ENCODE measurements around the gene RTN4R.
"Not testable (repeated sequence)": the region's sequence is repeated elsewhere in the genome, so short reads cannot be mapped to it uniquely, and the experiment has no call there.

The RTN4R gene

DNA sequence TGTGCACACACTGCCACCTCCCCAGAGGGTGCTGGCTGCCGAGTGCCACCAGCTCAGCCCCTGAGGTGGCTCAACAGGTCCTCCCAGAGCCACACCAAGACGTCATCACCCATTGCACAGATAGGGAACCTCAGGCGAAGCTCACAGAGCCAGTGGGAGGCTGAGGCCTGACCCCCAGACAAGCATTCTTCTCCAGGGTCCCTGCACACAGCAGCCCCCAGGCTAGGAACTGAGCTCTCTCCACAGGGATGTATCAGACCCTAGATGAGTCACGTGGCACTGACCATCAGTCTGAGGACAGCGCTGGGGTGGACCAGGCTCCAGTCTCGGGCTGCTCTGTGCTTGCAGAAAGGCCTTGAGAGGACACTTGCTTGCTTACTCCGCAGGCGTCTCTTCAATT, 1.6 kb upstream of the RTN4R start:
- not testable (repeated sequence) for DNase-seq

DNA sequence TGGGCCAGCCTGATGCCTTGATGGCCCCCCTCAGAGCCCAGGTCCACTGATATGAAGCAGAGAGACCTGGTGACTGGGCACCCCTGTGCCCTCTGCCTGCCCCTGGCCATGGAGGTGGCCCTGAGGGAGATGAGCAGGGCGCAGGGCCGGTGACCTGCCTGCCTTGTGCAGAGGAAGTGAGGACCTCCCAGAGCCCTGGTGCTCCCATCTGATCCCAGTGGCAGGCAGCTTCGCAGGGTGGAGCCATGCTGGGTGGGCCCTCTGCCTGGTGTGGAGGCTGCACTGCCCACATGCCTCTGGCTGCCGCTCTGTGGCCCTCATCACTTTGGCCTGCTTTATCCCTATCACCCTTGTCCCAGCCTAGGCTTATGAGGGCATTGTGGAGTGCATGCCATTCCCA, 1.1 kb upstream of the RTN4R start:
- not testable (repeated sequence) for DNase-seq

DNA sequence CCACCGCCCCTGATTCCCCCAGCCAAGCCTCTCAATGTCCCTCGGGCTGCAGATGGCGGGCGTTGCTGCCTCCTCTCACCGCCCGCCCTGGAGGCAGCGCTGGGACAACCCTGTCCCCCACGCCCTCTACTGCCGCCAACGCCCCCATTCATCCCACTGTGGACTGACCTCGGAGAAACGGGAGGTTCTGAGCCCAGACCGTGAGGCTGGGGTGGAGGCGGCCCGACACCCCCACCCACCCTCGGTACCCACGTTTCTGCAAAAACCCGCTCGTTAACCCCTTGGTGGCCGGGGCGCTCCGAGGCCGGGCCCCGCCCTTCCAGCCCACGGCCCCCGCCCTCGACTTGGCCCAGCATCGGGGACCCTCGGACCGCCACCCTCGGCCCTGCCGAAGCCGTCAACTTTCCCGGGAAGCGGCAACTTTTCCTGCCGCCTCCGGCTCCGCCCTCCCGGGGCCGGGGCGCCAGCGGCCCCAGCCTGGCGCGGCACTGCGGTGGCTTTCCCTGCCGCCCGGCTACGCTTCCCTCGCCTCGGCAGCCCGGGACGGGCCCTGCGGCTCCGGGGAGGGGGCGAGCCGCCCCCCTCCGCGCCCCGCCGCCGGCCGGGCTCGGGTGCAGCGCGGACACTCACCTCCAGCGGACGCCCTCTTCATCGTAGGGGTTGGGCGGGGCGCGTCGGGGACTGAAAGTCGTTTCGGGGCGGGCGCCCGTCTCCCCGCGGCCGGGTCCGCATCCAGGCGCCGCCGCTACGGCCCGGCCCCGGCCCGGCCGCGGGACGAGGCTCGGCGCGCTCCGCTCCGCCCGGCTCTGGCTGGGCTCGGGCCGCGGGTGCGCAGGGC, 458 bp downstream of the RTN4R start:
- no peak for DNase-seq

DNA sequence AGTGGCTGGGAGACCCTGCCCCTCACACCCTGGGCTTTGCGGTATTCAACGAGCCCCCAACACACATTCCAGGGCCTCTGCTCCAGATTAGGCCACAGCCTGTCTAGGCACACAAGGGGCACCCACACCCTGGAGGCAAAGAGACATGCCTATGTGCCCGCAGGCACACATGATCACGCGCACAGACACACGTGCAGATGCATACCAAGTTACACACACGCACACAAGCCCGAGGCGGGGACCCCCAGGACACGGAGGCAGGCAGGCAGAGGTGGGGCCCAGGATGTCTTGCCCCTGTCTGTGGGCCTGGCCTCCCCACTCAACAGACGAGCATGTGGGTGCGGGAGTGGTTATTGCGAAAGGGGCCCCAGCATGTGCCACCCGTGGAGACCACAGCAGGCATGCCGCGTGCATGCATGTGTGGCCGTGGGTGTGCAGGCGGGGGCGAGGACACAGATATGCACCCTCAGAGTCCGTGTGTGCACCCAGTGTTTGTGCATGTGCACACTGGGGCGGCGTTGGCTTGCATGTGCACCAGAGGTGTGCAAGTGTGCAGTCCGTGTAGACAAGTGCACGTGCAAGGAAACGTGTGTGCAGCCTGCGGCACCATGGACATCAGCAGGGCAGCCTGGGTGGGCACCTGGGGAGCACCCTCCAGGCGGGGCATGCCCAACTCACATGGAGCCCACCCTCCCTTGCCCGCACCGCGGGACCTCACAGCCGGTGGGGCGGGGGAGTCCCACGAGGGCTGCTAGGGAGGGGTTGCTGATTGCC, 1.3 kb downstream of the RTN4R start:
- DNase-seq = not testable (repeated sequence)

DNA sequence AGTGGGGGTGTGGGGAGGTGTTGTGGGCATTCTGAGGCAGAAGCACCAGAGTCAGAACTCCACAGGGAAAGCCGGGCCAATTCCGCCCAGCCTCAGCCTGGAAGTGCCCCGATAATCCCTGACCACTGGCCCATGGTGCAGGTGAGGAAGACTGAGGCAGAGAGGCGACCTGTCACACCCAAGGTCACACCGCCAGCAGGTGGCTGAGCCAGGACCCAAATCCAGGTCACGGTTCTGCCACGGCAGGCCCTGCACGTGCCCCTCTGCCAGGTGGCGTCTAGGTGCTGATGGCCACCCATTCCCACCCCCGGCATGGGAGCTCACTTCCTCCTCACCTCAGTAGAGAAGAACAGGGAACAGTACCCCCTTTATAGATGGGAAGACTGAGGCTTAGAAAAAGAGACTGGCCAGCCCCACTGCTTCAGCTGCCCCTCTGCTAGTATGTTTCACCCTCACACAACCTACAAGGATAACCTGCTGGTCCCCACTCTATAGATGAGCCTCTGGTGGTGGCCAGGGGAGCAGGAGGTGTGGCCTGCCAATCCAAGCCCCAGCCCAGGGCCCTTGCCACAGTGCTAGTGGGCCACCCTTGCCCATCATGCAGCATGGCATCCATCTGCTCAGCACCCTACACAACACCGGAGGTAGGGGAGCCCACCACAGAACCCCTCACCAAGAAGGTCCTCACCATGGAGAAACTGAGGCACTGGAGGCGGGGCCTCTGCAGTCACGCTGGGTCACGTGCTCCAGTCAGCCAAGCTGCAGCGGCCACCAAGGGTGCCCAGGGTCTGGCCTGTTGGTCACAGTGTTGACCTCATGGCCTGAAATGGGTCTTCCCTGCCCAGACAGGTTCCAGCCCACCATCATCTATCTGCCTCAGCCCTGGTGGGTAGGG, 2.1 kb downstream of the RTN4R start:
- not testable (repeated sequence) for DNase-seq

DNA sequence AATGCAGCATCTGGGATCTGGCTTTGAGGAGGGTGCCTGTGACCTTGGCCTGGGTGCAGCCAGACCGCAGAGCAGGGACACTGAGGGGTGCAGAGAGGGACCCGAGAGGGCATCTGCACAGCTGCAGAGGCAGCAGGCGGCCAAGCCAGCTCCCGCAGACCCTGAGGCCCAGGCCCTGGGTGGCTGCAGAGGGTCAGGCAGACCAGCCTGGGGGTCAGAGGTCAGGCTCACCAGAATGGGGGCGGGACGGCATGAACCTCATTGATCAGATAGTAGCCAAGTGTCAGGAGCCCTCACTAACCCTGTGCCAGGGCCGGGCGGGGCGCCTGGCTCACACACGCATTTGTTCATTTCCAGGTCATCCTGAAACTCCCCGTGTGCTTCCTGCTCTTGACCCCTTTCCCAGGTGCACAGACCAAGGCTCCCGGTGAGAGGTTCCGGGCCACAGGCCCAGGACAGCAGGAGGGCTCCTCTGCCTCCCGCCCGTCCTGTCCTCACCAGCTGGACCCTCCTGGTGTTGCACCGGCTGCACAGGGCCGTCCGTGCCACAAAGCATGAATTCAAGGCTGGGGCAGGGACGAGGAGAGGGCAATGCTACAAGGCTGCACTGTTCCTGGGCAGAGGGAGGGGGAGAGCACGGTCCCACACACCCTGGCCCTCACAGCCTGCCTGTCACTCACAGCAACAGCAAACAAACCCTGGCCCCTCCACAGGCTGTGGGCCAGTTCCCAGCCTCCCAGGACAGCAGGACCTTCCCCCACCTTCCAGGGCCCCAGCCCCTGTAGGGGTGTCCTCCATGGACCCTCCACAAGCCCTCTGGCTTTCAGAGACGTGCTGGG, 3.3 kb downstream of the RTN4R start:
- no peak for DNase-seq

DNA sequence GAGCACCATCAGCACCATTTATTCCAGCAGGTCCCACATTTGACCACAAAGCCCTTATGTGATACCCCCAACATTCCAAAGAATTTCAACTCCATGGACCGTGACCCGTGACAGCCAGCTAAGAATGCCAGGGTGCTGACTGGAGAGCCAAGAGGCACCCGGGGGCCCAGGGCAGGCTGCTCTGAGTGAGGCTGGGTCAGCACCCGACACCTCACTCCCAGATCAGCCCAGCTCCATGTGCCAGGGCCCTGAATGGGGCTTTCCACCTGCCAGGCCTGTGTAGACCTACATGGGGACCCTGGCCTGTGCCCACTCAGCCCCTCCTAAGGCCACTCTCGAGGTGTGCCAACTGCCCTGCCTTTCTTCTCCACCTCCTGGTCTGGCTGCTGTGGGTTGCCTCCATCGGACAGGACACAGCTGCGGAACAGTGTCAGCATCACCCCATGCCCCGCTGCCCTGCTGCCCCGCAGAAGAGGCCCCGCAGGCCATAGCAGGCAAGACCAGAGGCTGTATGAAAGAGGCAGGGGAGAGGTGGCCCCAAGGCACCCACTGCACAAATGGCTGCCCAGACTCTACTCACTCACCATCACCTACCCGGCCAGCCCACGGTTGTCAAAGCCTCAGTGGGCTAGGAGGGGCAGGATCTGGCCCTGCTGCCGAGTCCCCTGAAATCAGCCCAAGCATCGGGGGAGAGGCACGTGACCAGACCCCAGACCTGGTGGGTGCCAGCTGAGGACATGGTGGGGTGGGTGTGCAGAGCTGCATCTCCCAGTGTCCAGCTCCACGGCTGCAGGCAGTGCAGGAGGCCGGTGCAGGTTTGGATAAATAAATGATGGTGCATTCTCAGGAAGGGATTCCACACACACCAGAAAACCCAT, 4.5 kb downstream of the RTN4R start:
- DNase-seq = not testable (repeated sequence)

DNA sequence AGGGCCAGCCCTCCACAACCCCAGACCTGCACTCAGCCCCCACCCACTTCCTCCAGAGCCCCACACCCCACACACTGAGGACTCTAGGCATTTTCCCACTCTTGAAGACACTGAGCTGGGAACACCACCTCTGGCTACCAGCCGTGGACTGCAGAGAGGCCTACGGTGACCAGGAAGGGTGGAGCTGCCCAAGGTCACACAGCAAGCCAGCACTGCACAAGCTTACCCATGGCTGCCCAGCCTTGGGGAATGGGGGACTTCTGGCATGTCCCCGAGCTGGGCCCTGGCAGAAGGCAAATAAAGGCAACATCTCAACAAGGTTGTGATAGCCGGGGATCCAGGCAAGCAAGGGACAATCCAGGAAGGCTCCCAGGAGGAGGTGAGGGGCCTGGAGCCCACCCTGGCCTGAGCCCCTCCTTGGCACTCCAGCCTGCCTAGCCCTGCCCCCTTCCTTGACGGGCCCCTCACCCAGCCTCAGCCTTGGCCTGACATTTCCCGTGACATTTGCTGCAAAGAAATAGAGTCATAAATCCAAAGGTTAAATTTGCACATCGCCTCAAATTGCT, 5.5 kb downstream of the RTN4R start:
- no peak for DNase-seq

DNA sequence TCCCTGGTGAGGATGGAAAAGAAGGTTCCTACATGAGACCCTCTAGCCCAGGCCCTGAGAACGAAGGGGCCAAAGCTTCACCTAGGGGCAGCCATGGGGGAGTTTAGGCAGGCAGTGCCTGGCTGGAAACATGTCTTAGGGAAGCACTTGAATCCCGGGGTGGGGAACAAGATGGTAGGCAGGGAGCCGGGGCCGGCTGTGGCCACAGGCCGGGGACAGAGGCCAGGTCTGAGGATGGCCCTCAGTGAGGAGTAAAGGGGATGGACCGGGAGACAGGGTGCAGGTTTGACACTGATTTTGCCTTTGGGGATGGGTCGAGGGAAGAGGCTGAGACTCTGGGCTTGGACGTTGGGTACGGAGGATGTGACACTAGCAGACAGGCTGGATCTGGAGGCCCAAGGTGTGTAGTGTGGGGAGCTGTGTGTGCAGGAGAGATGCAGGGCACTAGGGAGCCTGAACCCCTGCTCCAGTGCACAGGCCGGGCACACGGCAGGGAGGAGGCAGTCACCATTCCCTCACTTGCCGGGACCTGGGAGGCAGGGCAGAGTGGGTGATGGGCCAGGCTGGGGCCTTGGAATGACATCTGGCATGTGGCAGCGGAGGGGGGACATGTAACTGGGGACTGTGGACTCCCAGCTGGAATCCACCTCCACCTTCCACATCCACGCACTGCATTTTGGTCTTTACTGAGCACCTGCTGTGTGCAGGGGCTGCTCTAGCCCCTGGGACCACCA, 6.1 kb downstream of the RTN4R start:
- DNase-seq = no peak

DNA sequence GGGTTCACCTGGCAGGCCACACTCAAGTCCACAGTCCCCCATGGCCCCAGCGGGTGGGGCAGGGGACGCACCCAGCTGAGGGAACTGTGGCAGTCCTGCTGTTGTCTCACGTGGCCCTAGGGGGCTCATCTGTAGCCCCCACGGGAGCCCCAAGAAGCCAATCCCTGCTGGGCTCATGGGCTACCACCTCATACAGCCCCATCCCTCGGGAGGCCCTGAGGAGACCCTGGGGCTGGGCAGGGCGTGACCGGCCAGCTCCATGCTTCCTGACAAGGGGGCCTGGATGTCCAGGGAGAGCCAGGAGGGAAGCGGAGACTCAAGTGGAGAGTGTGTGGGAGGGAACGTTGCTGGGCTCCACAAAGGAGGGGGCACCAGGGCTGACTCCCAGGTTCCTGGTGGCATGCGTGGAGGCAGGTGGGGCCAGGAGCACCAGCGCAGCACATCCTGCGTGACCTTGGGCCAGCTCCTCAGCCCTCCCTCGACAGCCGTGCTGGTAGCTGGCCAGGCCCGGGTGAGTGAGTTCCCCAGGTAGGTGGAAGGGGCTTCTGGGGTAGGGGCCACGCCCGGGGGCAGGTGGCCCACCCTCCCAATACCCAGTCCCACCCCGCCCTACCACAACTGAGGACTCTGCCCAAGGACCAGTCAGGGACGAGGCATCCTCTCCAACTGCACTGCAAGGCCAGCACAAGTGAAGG, 7.9 kb downstream of the RTN4R start:
- DNase-seq = no peak

DNA sequence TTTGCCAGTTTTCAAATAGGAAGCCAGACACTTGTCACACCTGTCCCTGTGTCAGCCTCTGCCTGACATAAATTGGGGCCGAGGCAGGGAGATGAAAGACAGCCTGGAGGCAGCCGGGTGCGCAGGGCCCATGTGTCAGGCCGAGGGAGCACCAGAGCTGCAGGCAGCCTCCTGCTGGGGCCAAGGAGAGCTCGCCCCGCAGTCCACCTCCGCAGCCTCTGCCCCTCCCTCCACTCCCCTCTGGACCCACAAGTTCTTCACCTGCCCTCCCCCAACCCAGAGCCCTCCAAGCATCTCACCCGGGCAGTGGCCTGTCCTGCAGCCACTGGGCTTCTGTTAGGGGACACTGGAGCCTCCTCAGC, 8.8 kb downstream of the RTN4R start:
- no peak for DNase-seq

DNA sequence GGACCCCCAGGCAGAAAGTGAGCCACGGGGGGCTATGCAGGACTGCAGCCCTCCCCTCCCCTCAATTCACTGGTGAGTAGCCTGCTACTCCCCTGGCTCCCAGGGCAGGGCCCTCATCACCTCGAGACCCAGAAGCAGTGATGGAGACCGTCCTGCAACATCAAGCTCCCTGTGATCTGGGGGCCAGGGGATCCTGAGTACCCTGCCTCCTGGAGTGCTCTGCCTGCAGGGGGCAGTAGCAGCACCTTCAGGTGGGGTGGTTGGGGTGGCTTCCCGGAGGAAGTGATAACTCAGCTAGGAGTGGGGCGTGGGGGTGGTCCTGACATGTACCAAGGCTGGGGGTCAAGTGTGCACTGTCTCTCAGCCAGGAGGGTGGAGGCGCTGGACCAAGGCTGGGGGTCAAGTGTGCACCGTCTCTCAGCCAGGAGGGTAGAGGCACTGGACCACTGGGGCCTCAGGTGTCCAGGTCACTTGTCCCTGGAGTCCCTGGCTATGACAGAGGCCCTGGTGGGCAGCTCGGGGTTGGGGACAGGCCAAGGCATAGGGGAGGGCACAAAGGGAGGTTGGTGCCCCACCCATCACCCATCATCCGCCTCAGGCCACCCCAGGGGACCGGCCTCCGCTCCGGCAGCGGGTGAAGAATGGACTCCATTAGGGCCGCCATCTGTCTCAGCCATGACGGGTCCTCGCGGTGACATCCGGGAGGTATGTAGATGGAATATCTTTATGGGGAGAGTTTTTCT, 9.4 kb downstream of the RTN4R start:
- DNase-seq = no peak

DNA sequence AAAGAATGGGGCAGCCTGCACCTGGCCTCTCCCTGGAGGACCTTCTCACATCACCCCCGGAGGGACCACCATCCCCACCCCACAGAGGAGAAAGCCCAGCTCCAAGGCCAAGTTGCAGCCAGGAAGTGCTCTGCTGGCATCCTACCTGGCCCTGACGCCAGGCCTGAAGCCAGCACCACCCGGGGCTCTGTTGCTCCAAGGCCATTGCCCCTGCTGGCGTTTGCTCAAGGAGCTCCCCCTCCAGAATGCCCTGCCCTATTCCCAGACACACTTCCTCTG, 10.2 kb downstream of the RTN4R start:
- DNase-seq = no peak

DNA sequence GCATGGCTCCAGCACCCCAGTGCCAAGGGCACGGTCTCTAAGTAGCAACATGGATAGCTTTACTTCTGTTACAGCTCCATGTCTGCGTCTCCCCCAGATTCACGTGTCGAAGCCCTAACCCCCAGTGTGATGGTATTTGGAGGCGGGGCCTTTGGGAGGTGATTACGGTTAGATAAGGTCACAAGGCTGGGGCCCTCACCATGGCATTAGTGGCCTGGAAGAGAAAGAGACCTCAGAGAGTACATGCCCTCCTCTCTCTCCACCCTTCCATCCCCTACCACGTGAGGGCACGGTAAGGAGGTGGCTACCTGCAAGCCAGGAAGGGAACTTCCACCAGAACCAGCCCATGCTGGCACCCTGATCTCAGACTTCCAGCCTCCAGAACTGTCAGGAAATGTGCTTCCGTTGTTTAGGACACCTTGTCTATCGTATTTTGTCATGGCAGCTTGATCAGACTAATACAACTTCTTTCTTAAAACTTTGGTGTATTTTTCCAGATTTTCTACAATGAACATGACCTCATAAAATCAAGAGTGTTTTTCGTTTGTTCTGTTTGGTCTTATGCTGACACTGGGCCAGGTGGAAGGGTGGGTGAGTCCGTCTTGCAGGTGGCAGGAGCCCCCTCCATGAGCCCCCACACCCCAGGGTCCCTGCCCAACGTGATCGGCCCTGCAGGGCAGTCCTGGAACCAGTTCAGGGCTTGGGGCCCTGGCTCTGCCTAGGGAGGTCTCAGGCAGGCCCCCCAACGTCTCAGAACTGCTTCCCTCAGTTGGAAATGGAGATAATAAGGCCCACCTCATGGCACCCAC, 10.7 kb downstream of the RTN4R start:
- no peak for DNase-seq

DNA sequence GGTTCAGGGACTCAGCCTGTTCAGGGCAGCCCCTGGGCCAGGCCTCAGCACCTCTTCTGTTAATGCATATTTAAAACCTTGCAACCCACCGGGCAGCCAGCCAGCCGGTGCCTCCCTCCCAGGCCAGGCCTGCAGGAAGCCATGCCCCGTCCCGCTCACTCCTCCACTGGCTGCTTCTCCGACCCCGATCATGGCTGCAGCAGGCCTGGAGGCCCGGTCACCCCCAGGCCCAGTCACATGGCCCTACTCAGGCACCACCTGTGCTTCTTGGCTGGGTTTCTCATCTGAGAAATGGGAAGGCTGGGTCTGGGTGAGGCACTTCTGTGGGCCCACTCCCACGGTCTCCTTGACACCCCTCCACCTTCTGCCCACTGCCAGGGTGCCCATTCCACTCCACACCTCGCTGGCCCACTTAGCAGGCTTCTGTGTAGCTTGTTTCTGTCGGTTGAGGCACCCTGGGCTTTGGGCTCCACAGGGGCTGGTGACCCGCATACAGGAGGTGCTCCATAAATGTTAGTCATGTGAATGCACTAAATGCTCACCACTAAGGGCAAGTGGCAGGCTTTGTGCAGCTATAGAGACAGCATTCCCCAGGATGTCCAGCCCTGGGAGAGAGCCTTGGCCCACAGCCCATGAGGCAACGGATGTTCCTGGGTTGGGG, 11.4 kb downstream of the RTN4R start:
- DNase-seq = no peak

DNA sequence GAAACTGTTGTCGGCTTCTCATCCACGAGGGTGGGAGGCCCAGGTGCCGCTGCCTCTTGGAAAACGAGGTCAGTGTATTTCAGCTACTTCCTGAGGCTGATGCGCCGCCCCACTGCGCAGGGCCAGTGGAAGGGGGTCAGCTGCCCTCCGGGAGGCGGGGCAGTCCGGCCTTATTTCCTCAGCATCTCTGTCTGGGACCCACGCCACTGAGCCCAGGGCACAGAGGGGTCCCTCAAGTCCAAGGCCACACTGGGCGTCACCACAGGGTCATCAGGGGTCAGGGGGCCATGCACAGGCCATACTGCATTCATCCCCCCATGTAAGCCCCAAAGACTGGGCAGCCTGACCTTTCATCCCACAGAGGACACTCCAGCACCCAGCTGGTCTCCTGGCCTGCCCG, 12.1 kb downstream of the RTN4R start:
- DNase-seq = no peak
